HepG2 (cell line): Measurements from ENCODE around the gene DDRGK1. TPM values are rescaled to one million over a fixed set of nuclear protein-coding genes. Genes with fewer than 3 reads are reported as not detected.

Experiments
- ATAC-seq: fragments of 200-7000 bp; cut with Tn5 transposase; 3 replicates; pipeline ENCODE4 v1.9.1; 2020; ENCODE audit warnings: mild to moderate bottlenecking, moderate library complexity
- BruUV-seq: library from RNA; stranded (reverse); fragments of 400-500 nt; replicated peaks from 2 replicates; lab custom pipeline; 2021; lab: Mats Ljungman, UMichigan
- CTCF ChIA-PET: fragments of 300-600 bp; formaldehyde crosslinking; extraction: SDS; loops from one replicate; lab custom pipeline; 2021; ENCODE audit warnings: low total read pairs, inconsistent platforms, low intra/inter-chr PET ratio; lab: Yijun Ruan, JAX
- POLR2A ChIA-PET: fragments of 350-600 bp; sonication (Branson Sonifier 250); formaldehyde crosslinking; loops from one replicate; lab custom pipeline; 2020; ENCODE audit warnings: antibody characterized with exemption, inconsistent platforms; lab: Yijun Ruan, JAX
- DNase-seq: peaks from one replicate; pipeline ENCODE4 v3.0.0-alpha.2; 2015; ENCODE audit warnings: low spot score
- FAIRE-seq: peaks from 3 replicates; lab custom pipeline; 2011; peaks lifted over from hg19 to GRCh38; lab: Jason Lieb, UNC
- H2AFZ ChIP-seq: one replicate; pipeline ENCODE4 v1.6.1; 2011; ENCODE audit warnings: low read length, inconsistent platforms
- H3K27ac ChIP-seq: fragments of 300-600 bp; 3 replicates; pipeline ENCODE4 v1.8.0; 2011; ENCODE audit warnings: mixed run types, mild to moderate bottlenecking, mixed read lengths, low read length, inconsistent platforms; ENCODE audit not compliant: insufficient read depth; ENCODE audit errors: extremely low read length
- H3K27me3 ChIP-seq, 2 experiments: fragments of 200-600 bp in 1 of 2; 2 replicates in 1 of 2; 3 replicates in 1 of 2; pipeline versions ENCODE4 v1.6.0 to v1.8.0; 2011; ENCODE audit warnings: low read length in 2 of 2, mild to moderate bottlenecking in 2 of 2, moderate library complexity in 2 of 2, inconsistent platforms in 1 of 2; ENCODE audit not compliant: insufficient read depth in 2 of 2, control insufficient read depth in 1 of 2
- H3K36me3 ChIP-seq, 2 experiments: fragments of 200-600 bp in 1 of 2; replicated peaks in 1 of 2; 2 replicates in 1 of 2; 3 replicates in 1 of 2; pipeline versions ENCODE4 v1.5.1 to v1.8.0; 2011; ENCODE audit warnings: low read length in 2 of 2, inconsistent platforms in 1 of 2; ENCODE audit not compliant: insufficient read depth in 2 of 2, control insufficient read depth in 1 of 2
- H3K4me1 ChIP-seq: 2 replicates; pipeline ENCODE4 v1.5.1; 2012; ENCODE audit warnings: low read length, inconsistent platforms; ENCODE audit not compliant: insufficient read depth
- H3K4me2 ChIP-seq: 2 replicates; pipeline ENCODE4 v1.6.0; 2011; ENCODE audit warnings: low read depth, low read length, inconsistent platforms
- H3K4me3 ChIP-seq, 3 experiments: fragments of 200-600 bp in 1 of 3; sonication (generic), shearing (Covaris generic) in 1 of 3; replicated peaks in 1 of 3; 2 replicates each; pipeline ENCODE4 v1.5.1; 2011 to 2016; ENCODE audit warnings: low read length in 3 of 3, inconsistent platforms in 2 of 3, low read depth in 2 of 3, mild to moderate bottlenecking in 2 of 3, control low read depth in 1 of 3, mixed read lengths in 1 of 3; ENCODE audit not compliant: insufficient read depth in 1 of 3
- H3K79me2 ChIP-seq: one replicate; pipeline ENCODE4 v1.6.1; 2011; ENCODE audit warnings: low read length, inconsistent platforms; ENCODE audit not compliant: insufficient read depth
- H3K9ac ChIP-seq: 2 replicates; pipeline ENCODE4 v1.6.0; 2011; ENCODE audit warnings: mild to moderate bottlenecking, low read depth, low read length, inconsistent platforms; ENCODE audit not compliant: insufficient read depth
- H3K9me3 ChIP-seq: 2 replicates; pipeline ENCODE4 v1.5.1; 2012; ENCODE audit warnings: mild to moderate bottlenecking, low read length
- H4K20me1 ChIP-seq: 2 replicates; pipeline ENCODE4 v1.6.0; 2011; ENCODE audit warnings: inconsistent platforms, mild to moderate bottlenecking, low read length, moderate library complexity; ENCODE audit not compliant: insufficient read depth
- CSRNP2 ChIP-seq: sonication (generic); formaldehyde crosslinking; conservative IDR thresholded peaks from 2 replicates; pipeline ENCODE4 v1.8.0; 2022; ENCODE audit warnings: low read depth, missing genetic modification reagents
- CTCF ChIP-seq: sonication (generic); formaldehyde crosslinking; IDR thresholded peaks from 2 replicates; pipeline ENCODE4 v1.5.0; 2020; ENCODE audit warnings: mild to moderate bottlenecking, missing genetic modification reagents, moderate library complexity
- DRAP1 ChIP-seq: IDR thresholded peaks from 2 replicates; pipeline ENCODE4 v1.6.1; 2016; ENCODE audit warnings: missing genetic modification reagents, missing compliant biosample characterization
- NR2F6 ChIP-seq, 2 experiments: IDR thresholded peaks; 2 replicates each; pipeline ENCODE4 v1.6.1; 2016; ENCODE audit warnings: antibody characterized with exemption in 1 of 2, mild to moderate bottlenecking in 1 of 2
- POLR2G ChIP-seq: fragments of 200-400 bp; formaldehyde crosslinking; IDR thresholded peaks from 2 replicates; pipeline ENCODE4 v1.6.1; 2018; ENCODE audit warnings: mild to moderate bottlenecking, low read depth, low read length, moderate library complexity
- RBM22 ChIP-seq: fragments of 200-400 bp; formaldehyde crosslinking; optimal IDR thresholded peaks from 2 replicates; pipeline ENCODE3; 2017; ENCODE audit warnings: mild to moderate bottlenecking, low read length, moderate library complexity
- SALL1 ChIP-seq: sonication (generic); formaldehyde crosslinking; IDR thresholded peaks from 2 replicates; pipeline ENCODE4 v1.8.0; 2022; ENCODE audit warnings: mild to moderate bottlenecking, missing genetic modification reagents
- SATB2 ChIP-seq: sonication (generic); formaldehyde crosslinking; IDR thresholded peaks from 2 replicates; pipeline ENCODE4 v1.5.0; 2020; ENCODE audit warnings: missing genetic modification reagents
- THAP11 ChIP-seq: IDR thresholded peaks from 2 replicates; pipeline ENCODE4 v1.6.1; 2016; ENCODE audit warnings: missing biosample characterization, missing genetic modification reagents
- ZBTB25 ChIP-seq: IDR thresholded peaks from 2 replicates; pipeline ENCODE4 v1.6.1; 2018; ENCODE audit warnings: missing genetic modification reagents
- ZNF503 ChIP-seq: sonication (generic); formaldehyde crosslinking; IDR thresholded peaks from 2 replicates; pipeline ENCODE4 v1.4.0; 2020; ENCODE audit warnings: missing genetic modification reagents
- WGBS: methylation state at CpG from one replicate; pipeline ENCODE4 v1.1.6; 2017; ENCODE audit warnings: low lambda C conversion rate; 5-methylcytosine and 5-hydroxymethylcytosine counted together
- in situ Hi-C: cut with HindIII; loops from 2 replicates; pipeline ENCODE4 v1.10.0; 2017; ENCODE audit warnings: low pct_unique_long_range_greater_than_20kb; ENCODE audit not compliant: extremely low pct_ligation_motif_present
- intact Hi-C: fragments of 100-400 bp; cut with micrococcal nuclease; formaldehyde crosslinking; loops from one replicate; pipeline ENCODE4 v1.10.0; 2022; ENCODE audit not compliant: unreplicated experiment
- polyA plus RNA-seq, 8 experiments: library from polyadenylated mRNA; depleted of rRNA in 3 of 8; stranded (reverse) in 7 of 8; unstranded in 1 of 8; fragments of >200 nt; fragmentation: Illumina TruSeq in 4 of 8; extraction: Trizol in 4 of 8; gene quantifications; 2 replicates each; pipeline versions ENCODE4 v1.2.1 to v1.2.3, GENCODE V29; 2011 to 2016; ENCODE audit warnings: low read depth in 4 of 8, missing spikeins in 1 of 8, mixed read lengths in 1 of 8; ENCODE audit not compliant: insufficient read depth in 1 of 8
- total RNA-seq, 5 experiments: library from RNA; depleted of rRNA; stranded (reverse); fragments of >200 nt; fragmentation: Illumina TruSeq; extraction: Trizol; gene quantifications; 2 replicates each; pipeline ENCODE4 v1.2.3, GENCODE V29; 2016; ENCODE audit warnings: low read depth in 1 of 5

The DDRGK1 gene
- total and polyA plus RNA-seq, 2 of the 13 experiments (the other 11 are each of a cell fraction or from before 2014, with no cell fraction given), result 96.7 to 149 TPM

GRCh38 chr20:3177746-3178485, 26.6 kb downstream of the DDRGK1 start (continued):
- TF ChIP-seq POLR2G (no peak; the same call in 1 of the 2 replicates), CTCF (CRISPR knock-in tag) (no peak), RBM22 (peak; percentile 21)
- TF ChIP-seq, all 625 proteins: peak for 10

GRCh38 chr20:3175270-3175669, 29.2 kb downstream of the DDRGK1 start:
- intact Hi-C loops, result loop anchor here (1.0 to 2.0 kb wide), 2 partner anchors 34 to 57 kb away; partner anchors contain the start of gene ITPA
- no peaks in the 10 kb centered on the region; a peak in 1 of 5 replicates for H3K27me3 ChIP-seq
- TF ChIP-seq SALL1 (CRISPR knock-in tag) (no peak), CSRNP2 (CRISPR knock-in tag) (no peak), ZBTB25 (CRISPR knock-in tag) (0 out of 2 replicates have a peak, but pooled peaks have one; percentile 5), SATB2 (CRISPR knock-in tag) (no peak), THAP11 (CRISPR knock-in tag) (0 out of 2 replicates have a peak, but pooled peaks have one; percentile 11), NR2F6 (IDR thresholded peaks at IDR 0.05) (no peak), NR2F6 (CRISPR knock-in tag; IDR thresholded peaks at IDR 0.05) (no peak), ZNF503 (no peak), DRAP1 (0 out of 2 replicates have a peak, but pooled peaks have one; percentile 7)
- in situ Hi-C loops, result no loop called here
- no peaks in the 10 kb centered on the region for H3K9me3 ChIP-seq
- no peaks in the 10 kb centered on the region; a peak in 2 of 5 replicates for H3K36me3 ChIP-seq
- 24% methylated on average over 1 of the region's 1 CpG for WGBS
- DNase-seq (no peak), ATAC-seq (no peak), FAIRE-seq (no peak)
- H4K20me1 ChIP-seq, result no peaks in the 10 kb centered on the region
- CTCF ChIA-PET, result no interaction called here
- no peak overlapping the region for H2AFZ ChIP-seq
- H3K9ac ChIP-seq, result peak overlapping the region; percentile 92
- peak overlapping the region; percentile 79 for H3K4me2 ChIP-seq
- POLR2A ChIA-PET, result interaction anchor here (0.8 to 1.0 kb wide), 2 partner anchors 16 to 18 kb away, joined by 3 read pairs; partner anchors contain the start of genes FASTKD5 and UBOX5
- H3K79me2 ChIP-seq, result peaks cover 14% of the 10 kb centered on the region
- peaks cover 42% of the 10 kb centered on the region for H3K4me1 ChIP-seq
- no TSS peak for BruUV-seq
- peak overlapping the region; percentile 85 to 99 (median 94); a peak in 5 of 6 replicates for H3K4me3 ChIP-seq
- H3K27ac ChIP-seq, result peak overlapping the region; percentile 92
